ENCODE measurements around the gene PIGR. TPM values are rescaled to one million over a fixed set of nuclear protein-coding genes. Genes with fewer than 3 reads are reported as not detected.
A peak's percentile ranks its signal among the peaks of the same experiment; 100 is the strongest.

PIGR gene
- polyA plus RNA-seq, 6 donors from 2014 or later, result 0.05 to 0.84 (median 0.64) TPM

- H3K27ac Mint-ChIP-seq, result peak overlapping the region in 4 of 6 donors; percentile 50 to 90 (median 76)
- no peaks in the 10 kb centered on the region for H3K9me3 Mint-ChIP-seq
- peaks cover 0 to 1% (median 0%) of the 10 kb centered on the region in 3 donors for H3K27me3 Mint-ChIP-seq
- H3K36me3 Mint-ChIP-seq, result peaks cover 2 to 5% of the 10 kb centered on the region in 2 donors
- peaks cover 34 to 47% (median 46%) of the 10 kb centered on the region in 3 donors for H3K4me1 Mint-ChIP-seq
- DNase-seq, result no peak
- H3K4me3 Mint-ChIP-seq, result no peak overlapping the region
- ATAC-seq (ENCODE audit: low read depth in 2 of 2), result no peak
Observed at GRCh38 chr1:206898089-206898914, 48.0 kb downstream of the PIGR start.

GRCh38 chr1:206897175-206897574, 49.1 kb downstream of the PIGR start, which contains the start of gene IL24:
TSS of gene IL24 (plus strand) at chr1:206897443. CDS start at chr1:206897833, 390 bp downstream.
- H3K9me3 Mint-ChIP-seq, result no peaks in the 10 kb centered on the region
- H3K27ac Mint-ChIP-seq, result peak within 1 kb of the TSS in 4 of 6 donors; percentile 73 to 90 (median 77)
- H3K4me3 Mint-ChIP-seq, result no peak within 1 kb of the TSS
- peaks cover 0 to 4% (median 0%) of the 10 kb centered on the region in 3 donors for H3K27me3 Mint-ChIP-seq
- peaks cover 27 to 39% (median 38%) of the 10 kb centered on the region in 3 donors for H3K4me1 Mint-ChIP-seq
- no peak for ATAC-seq (ENCODE audit: low read depth in 2 of 2)
- DNase-seq, result no peak
- H3K36me3 Mint-ChIP-seq, result no peaks in the 10 kb centered on the region

DNA sequence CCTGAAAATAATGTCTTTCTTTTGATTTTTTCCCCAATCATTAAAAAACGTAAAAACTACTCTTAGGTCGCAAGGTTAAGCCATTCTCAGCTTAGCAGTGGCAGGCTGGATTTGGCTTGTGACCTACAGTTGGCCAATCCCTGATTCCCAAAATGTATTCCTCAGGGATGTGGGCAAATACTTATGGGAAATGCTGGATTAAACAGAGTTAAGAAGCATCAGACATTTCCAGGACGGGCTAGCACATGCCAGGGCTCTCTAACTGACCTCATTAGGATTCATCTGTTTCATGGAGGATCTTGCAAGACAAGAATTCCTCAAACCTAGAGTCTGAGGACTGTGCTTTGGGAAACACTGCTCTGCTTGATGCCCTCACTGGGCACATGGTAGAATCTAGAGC, 50.0 kb downstream of the PIGR start:
- peaks cover 0 to 4% (median 0%) of the 10 kb centered on the region in 3 donors for H3K27me3 Mint-ChIP-seq
- H3K4me3 Mint-ChIP-seq, result no peak overlapping the region
- H3K9me3 Mint-ChIP-seq, result no peaks in the 10 kb centered on the region
- peaks cover 23 to 40% (median 29%) of the 10 kb centered on the region in 3 donors for H3K4me1 Mint-ChIP-seq
- H3K27ac Mint-ChIP-seq, result no peak overlapping the region
- no peaks in the 10 kb centered on the region for H3K36me3 Mint-ChIP-seq
- DNase-seq, result no peak
- ATAC-seq (ENCODE audit: low read depth in 2 of 2), result no peak

DNA sequence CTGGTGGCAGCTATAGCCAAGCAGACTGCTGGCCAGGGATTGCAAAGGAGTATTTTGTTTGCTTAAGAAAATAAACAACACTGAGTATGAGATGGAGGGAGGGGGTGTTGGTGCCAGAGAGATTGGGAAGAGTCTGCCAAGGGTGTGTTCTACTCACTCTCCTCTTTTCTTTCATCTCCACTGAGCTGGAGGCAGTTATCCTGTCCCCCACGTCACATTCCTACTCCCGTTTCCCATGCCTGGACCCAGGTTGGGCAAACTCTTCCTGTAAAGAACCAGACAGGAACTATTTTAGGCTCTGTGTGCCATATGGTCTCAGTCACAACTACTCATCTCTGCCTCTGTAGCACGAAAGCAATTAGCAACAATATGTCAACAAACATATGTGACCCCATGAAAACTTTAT, 50.4 kb downstream of the PIGR start:
- Mint-ChIP-seq H3K4me1 (peaks cover 23 to 39% (median 25%) of the 10 kb centered on the region in 3 donors), H3K9me3 (no peaks in the 10 kb centered on the region), H3K27me3 (peaks cover 0 to 4% (median 0%) of the 10 kb centered on the region in 3 donors), H3K36me3 (no peaks in the 10 kb centered on the region), H3K4me3 (no peak overlapping the region), H3K27ac (no peak overlapping the region)
- ATAC-seq (ENCODE audit: low read depth in 2 of 2) (no peak), DNase-seq (no peak)

- Mint-ChIP-seq H3K4me1 (peaks cover 19 to 39% (median 25%) of the 10 kb centered on the region in 3 donors), H3K36me3 (no peaks in the 10 kb centered on the region), H3K27ac (peak overlapping the region in 1 of 6 donors; percentile 22), H3K9me3 (no peaks in the 10 kb centered on the region), H3K27me3 (peaks cover 0 to 4% (median 0%) of the 10 kb centered on the region in 3 donors), H3K4me3 (no peak overlapping the region)
- DNase-seq (no peak), ATAC-seq (ENCODE audit: low read depth in 2 of 2) (no peak)
Observed at GRCh38 chr1:206895325-206895724, 50.9 kb downstream of the PIGR start.

- peaks cover 8 to 23% (median 9%) of the 10 kb centered on the region in 3 donors for H3K4me1 Mint-ChIP-seq
- no peak overlapping the region for H3K4me3 Mint-ChIP-seq
- H3K36me3 Mint-ChIP-seq, result no peaks in the 10 kb centered on the region
- DNase-seq, result no peak
- no peaks in the 10 kb centered on the region for H3K9me3 Mint-ChIP-seq
- peaks cover 0 to 10% (median 0%) of the 10 kb centered on the region in 3 donors for H3K27me3 Mint-ChIP-seq
- H3K27ac Mint-ChIP-seq, result peak overlapping the region in 1 of 6 donors; percentile 57
- no peak for ATAC-seq (ENCODE audit: low read depth in 2 of 2)
Observed at GRCh38 chr1:206893380-206893779, 52.9 kb downstream of the PIGR start.

DNA sequence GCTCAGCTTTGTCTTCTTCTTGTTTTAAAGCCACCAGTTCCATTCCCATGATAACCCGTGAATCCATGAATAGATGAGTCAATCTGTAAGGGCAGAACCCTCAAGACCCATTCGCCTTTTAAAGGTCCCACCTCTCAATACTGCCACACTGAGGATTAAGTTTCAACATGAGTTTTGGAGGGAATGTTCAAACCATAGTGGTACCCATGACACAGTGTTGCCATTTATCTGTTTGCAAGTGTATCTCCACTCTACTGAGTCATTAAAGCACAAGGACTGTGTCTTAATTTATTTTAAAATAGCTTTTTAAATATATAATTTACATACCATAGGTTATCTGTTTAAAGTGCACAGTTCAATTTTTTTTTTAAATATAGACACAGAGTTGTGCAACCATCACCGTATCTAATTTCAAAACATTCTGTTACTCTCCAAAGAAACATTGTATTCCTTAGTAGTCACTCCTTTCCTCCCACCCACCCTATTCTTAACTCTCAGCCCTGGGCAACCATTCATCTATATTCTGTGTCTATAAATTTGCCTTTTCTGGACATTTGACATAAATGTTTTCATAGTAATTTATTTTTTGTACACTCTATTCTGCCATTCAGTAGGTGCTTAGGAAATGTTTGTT, 53.8 kb downstream of the PIGR start:
- Mint-ChIP-seq H3K36me3 (no peaks in the 10 kb centered on the region), H3K27ac (no peak overlapping the region), H3K27me3 (peaks cover 0 to 13% (median 0%) of the 10 kb centered on the region in 3 donors), H3K4me1 (peaks cover 5 to 23% (median 6%) of the 10 kb centered on the region in 3 donors), H3K9me3 (no peaks in the 10 kb centered on the region), H3K4me3 (no peak overlapping the region)
- DNase-seq, result no peak
- ATAC-seq (ENCODE audit: low read depth in 2 of 2), result no peak

GRCh38 chr1:206891412-206891811, 54.9 kb downstream of the PIGR start:
- Mint-ChIP-seq H3K9me3 (no peaks in the 10 kb centered on the region), H3K27ac (peak overlapping the region in 2 of 6 donors; percentile 18 to 42), H3K27me3 (peaks cover 0 to 13% (median 0%) of the 10 kb centered on the region in 3 donors), H3K4me1 (peaks cover 5 to 23% (median 6%) of the 10 kb centered on the region in 3 donors), H3K4me3 (no peak overlapping the region), H3K36me3 (no peaks in the 10 kb centered on the region)
- DNase-seq, result no peak
- ATAC-seq (ENCODE audit: low read depth in 2 of 2), result no peak

DNA sequence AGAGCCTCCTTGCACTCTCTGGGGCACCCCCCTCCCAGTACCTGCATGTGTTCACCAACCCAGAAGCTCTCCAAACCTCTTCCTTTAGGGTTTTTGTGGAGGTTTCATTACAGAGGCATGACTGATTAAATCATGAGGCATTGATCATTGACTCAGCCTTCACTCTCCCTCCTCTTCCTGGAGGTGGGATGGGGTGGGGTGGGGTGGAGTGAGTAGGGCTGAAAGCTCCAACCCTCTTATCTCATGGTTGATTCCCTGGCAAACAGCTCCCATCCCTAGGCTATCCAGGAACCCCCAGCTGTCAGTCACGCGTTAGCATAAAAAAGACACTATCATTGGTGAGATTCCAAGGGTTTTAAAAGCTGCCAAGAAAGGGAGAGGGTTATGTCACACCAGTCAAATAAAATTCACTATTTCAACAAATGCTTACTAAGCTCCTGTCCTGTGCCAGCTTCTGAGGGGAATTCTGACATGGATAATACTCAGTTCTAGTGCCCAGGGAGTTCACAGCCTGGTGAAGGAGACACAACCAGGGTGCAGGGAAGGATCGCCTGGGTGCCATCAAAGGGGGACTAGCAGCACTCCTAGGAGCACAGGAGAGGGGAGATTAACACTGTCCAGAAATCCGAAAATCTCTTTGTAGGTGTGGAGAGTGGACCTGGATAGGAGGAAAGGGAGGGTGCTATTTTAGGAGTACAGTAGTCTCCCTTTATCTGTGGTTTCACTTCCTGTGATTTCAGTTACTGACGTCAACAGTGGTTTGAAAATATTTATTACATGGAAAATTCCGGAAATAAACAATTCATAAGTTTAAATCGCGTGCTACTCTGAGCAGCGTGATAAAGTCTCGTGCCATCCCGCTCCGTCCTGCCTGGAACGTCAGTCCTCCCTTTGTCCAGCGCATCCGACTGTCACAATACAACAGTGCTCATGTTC, 55.9 kb downstream of the PIGR start:
- peak; percentile 51 to 58 for ATAC-seq (ENCODE audit: low read depth in 2 of 2)
- Mint-ChIP-seq H3K4me1 (peaks cover 5 to 23% (median 6%) of the 10 kb centered on the region in 3 donors), H3K36me3 (no peaks in the 10 kb centered on the region), H3K4me3 (no peak overlapping the region), H3K27me3 (peaks cover 0 to 13% (median 6%) of the 10 kb centered on the region in 3 donors), H3K9me3 (no peaks in the 10 kb centered on the region), H3K27ac (peak overlapping the region in 4 of 6 donors; percentile 5 to 61 (median 30))
- no peak for DNase-seq

DNA sequence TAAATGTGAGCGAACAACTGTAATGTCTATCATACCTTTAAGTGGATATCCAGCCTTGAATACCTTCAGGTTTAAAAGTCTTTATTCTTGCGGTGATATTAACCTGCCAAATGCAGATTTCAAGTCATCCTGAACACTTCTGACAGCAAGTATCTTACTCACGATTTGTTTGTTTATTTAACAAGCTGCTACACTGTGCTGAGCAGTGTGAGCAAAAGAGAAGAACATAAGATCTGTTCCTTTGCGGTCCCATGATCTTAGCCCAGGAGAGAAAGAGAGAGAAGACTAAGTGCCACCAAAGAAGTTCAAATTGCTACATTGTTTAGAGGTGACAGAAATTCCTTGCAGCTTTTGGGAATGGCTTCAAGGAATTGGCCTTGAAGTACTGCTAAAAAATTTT, 58.6 kb downstream of the PIGR start:
- no peak overlapping the region for H3K4me3 Mint-ChIP-seq
- peaks cover 0 to 9% (median 6%) of the 10 kb centered on the region in 3 donors for H3K27me3 Mint-ChIP-seq
- no peak for DNase-seq
- H3K27ac Mint-ChIP-seq, result no peak overlapping the region
- H3K4me1 Mint-ChIP-seq, result peaks cover 5 to 17% (median 6%) of the 10 kb centered on the region in 3 donors
- ATAC-seq (ENCODE audit: low read depth in 2 of 2), result no peak
- H3K36me3 Mint-ChIP-seq, result no peaks in the 10 kb centered on the region
- H3K9me3 Mint-ChIP-seq, result peaks cover 0 to under 1% (median 0%) of the 10 kb centered on the region in 7 donors

DNA sequence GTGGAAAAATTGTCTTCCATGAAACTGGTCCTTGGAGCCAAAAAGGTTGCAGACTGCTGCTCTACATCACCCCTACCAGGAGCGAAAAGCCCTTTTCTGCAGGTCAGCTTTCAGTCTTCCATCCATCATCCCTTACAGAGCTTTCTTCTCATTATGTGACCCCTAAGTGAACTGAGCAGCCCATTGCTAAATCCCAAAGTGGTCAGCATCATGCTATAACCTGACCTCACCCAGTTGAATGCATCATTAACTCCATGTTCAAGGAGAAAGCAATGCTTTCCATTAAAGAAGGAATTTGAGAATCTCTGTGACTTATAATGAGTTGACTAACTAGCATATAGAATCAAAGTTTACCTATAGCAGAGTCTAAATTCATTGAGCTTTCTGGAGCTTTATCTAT, 59.4 kb downstream of the PIGR start:
- no peak for ATAC-seq (ENCODE audit: low read depth in 2 of 2)

DNA sequence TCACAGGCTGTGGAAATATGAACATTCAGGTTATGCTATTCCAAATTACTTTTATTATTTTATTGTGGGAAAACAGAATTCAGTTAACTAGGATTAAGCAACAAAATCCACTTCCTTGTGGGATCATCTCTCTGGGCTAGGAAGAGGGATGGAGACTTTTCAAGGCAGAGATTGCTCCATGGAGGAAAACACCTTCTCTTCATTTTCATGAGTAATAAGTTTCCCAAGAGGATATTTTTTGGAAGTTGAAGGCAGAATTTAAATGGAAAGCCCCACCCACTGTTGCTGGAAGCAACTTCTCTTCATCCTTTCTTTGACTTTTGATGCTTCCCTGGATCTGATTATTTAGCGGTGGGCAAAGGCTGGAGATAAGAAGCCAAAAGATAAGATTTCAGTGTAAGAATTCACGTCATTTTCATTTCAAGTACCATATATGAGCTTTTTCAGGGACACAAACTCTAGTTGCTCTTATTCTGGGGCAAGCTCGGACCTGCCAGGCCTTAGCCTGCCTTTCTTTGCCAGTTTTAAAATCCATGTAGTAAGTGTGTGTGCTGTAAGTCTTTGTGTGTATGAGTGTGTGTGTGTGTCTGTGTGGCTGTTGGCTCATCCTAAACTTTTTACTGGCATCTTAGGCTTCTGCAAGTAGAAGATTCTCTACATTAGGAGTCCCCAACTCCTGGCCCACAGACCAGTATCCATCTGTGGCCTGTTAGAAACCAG, 60.8 kb downstream of the PIGR start:
- Mint-ChIP-seq H3K4me3 (no peak overlapping the region), H3K27ac (no peak overlapping the region), H3K27me3 (peaks cover 0 to 9% (median 6%) of the 10 kb centered on the region in 3 donors), H3K4me1 (peaks cover 0 to 3% (median 2%) of the 10 kb centered on the region in 3 donors), H3K9me3 (peaks cover 0 to 2% (median 0%) of the 10 kb centered on the region in 7 donors), H3K36me3 (no peaks in the 10 kb centered on the region)
- no peak for DNase-seq
- ATAC-seq (ENCODE audit: low read depth in 2 of 2), result no peak

More for the DNA sequence above, 59.4 kb downstream of the PIGR start:
- Mint-ChIP-seq H3K36me3 (no peaks in the 10 kb centered on the region), H3K27me3 (peaks cover 0 to 9% (median 6%) of the 10 kb centered on the region in 3 donors), H3K4me3 (no peak overlapping the region), H3K4me1 (peaks cover 5 to 15% (median 6%) of the 10 kb centered on the region in 3 donors), H3K9me3 (peaks cover 0 to 2% (median 0%) of the 10 kb centered on the region in 7 donors), H3K27ac (no peak overlapping the region)
- DNase-seq, result no peak

All from naive B cell (primary cell).